Measurements from ENCODE around the gene CCDC126. TPM values are rescaled to one million over a fixed set of nuclear protein-coding genes. Genes with fewer than 3 reads are reported as not detected.

The CCDC126 gene
- total and polyA plus RNA-seq, 11 donors = 4.2 to 13.7 (median 9.7) TPM

GRCh38 chr7:23664122-23664521, 66.9 kb downstream of the CCDC126 start:
- H3K27me3 ChIP-seq = no peaks in the 10 kb centered on the region
- H3K36me3 ChIP-seq = no peaks in the 10 kb centered on the region
- no peak overlapping the region for H3K27ac ChIP-seq
- TF ChIP-seq, protein P1, sequence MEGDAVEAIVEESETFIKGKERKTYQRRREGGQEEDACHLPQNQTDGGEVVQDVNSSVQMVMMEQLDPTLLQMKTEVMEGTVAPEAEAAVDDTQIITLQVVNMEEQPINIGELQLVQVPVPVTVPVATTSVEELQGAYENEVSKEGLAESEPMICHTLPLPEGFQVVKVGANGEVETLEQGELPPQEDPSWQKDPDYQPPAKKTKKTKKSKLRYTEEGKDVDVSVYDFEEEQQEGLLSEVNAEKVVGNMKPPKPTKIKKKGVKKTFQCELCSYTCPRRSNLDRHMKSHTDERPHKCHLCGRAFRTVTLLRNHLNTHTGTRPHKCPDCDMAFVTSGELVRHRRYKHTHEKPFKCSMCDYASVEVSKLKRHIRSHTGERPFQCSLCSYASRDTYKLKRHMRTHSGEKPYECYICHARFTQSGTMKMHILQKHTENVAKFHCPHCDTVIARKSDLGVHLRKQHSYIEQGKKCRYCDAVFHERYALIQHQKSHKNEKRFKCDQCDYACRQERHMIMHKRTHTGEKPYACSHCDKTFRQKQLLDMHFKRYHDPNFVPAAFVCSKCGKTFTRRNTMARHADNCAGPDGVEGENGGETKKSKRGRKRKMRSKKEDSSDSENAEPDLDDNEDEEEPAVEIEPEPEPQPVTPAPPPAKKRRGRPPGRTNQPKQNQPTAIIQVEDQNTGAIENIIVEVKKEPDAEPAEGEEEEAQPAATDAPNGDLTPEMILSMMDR (IDR thresholded peaks at IDR 0.05) = no peak
- no peak for TF ChIP-seq POLR2A (IDR thresholded peaks at IDR 0.05)
- no peak for DNase-seq
- H3K4me1 ChIP-seq = no peaks in the 10 kb centered on the region
- intact Hi-C loops (cut with DNase I) = no loop called here
- peaks cover 0 to 6% (median 0%) of the 10 kb centered on the region in 12 donors for H3K9me3 ChIP-seq
- no peak for ATAC-seq
- H3K4me3 ChIP-seq = no peak overlapping the region

- intact Hi-C loops (cut with DNase I) = no loop called here
- no peak overlapping the region for H3K27ac ChIP-seq
- ATAC-seq = no peak
- WGBS, 4 donors = 65 to 80% (median 72%) methylated on average over 3 of the region's 3 CpGs
- no peak overlapping the region for H3K4me3 ChIP-seq
- TF ChIP-seq, protein P1 (IDR thresholded peaks at IDR 0.05) = no peak
- TF ChIP-seq POLR2A (IDR thresholded peaks at IDR 0.05) = no peak
- H3K27me3 ChIP-seq = no peaks in the 10 kb centered on the region
- no peak for DNase-seq
- H3K4me1 ChIP-seq = no peaks in the 10 kb centered on the region
- peaks cover 0 to 5% (median 0%) of the 10 kb centered on the region in 12 donors for H3K9me3 ChIP-seq
- H3K36me3 ChIP-seq = no peaks in the 10 kb centered on the region
These were observed 74.9 kb downstream of the CCDC126 start for GRCh38 chr7:23672033-23672432.

DNA sequence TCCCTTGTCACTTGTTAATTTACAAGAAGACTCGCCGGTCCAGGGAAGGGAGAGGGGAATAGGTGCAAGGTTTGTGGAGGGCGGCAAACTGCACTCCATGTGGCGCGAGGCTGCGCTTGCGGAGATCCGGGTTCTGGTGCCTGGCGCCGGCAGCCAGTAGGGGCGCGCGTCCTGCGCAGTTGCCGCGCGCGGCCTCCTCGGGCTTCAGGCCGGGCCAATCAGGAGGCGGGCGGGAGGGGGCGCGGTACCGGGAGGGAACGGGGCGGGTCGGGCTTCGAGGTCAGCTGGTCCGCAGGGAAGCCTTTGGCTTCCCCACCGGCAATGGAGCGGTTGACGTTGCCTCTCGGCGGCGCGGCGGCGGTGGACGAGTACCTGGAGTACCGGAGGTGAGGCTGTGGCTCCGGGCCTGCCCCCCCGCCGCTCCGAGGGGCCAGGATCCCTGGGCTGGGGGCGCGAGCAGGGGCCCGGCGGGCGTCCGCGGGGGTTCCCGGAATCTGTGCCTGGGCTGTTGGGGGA, 82.8 kb downstream of the CCDC126 start, which contains the start of gene FAM221A:
TSS of gene FAM221A (plus strand) at position 302 of the 516 bp plus-strand sequence. CDS start at position 322, 20 bp downstream.
- DNase-seq = peak; percentile 90 to 94 (median 92)
- intact Hi-C loops (cut with DNase I) = loop anchor here (1.0 to 5.0 kb wide), 5 partner anchors 81 to 147 kb away; partner anchors contain the start of gene CCDC126 (in 8 of the 10)
- Histone ChIP-seq H3K27ac (peak within 1 kb of the TSS; percentile 53 to 86 (median 82)), H3K36me3 (peaks cover 0 to 5% (median 0%) of the 10 kb centered on the region in 9 donors), H3K4me1 (peaks cover 0 to 19% (median 7%) of the 10 kb centered on the region in 12 donors), H3K27me3 (no peaks in the 10 kb centered on the region), H3K9me3 (peaks cover 0 to 5% (median 0%) of the 10 kb centered on the region in 12 donors), H3K4me3 (peak within 1 kb of the TSS; percentile 60 to 96 (median 84))
- 0 to 2% (median 0%) methylated on average over 22 to 53 of the region's 53 CpGs for WGBS, 4 donors
- TF ChIP-seq, protein P1 (IDR thresholded peaks at IDR 0.05) = peak; percentile 63 to 81 (median 79)
- peak in 1 of 2 donors; percentile 42 for TF ChIP-seq POLR2A (IDR thresholded peaks at IDR 0.05)
- peak; percentile 94 to 100 (median 100) for ATAC-seq
